Retina (tissue), 1 donor: Measurements from ENCODE around the gene CD27.
A peak's percentile ranks its signal among the peaks of the same experiment; 100 is the strongest.
"Not testable (repeated sequence)": the region's sequence is repeated elsewhere in the genome, so short reads cannot be mapped to it uniquely, and the experiment has no call there.

Source experiments
- DNase-seq: peaks from one replicate; pipeline ENCODE4 v3.0.0-alpha.2; 2016

Gene CD27

DNA sequence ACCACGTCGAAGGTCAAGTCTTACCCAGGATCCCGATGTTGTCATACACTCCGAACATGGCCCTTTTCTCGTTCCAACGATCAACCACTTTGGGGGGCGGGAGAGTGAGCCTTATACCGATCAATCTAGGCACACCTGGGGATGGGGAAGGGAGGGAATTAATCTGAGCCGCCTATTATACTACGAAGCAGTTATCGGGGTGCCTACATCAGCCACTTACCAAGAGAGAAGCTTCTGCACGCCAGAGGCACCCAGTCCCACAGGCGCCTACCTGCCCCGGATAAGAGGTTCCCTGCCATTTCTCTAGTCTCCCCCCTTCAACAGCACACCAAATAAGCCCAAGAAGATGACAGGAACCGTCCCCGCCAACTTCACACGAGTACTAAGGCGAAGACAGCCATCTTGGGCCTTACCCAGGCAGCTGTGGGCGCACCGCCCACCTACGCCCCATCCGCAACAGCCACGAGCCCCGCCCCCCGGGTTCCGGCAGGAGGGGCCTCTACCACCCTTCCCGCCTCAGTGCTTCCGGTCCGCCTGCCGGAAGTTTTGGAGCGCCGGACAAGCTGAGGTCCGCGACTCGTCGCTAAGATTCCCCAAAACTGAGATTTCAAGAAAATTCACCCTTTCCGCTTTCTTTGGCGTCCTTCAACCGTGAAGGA, 48.2 kb downstream of the CD27 start, which contains the start of gene MRPL51:
TSS of gene MRPL51 (minus strand) at position 425 of the 659 bp plus-strand sequence. CDS start at position 299, 126 bp downstream.
- peak; percentile 97 for DNase-seq

DNA sequence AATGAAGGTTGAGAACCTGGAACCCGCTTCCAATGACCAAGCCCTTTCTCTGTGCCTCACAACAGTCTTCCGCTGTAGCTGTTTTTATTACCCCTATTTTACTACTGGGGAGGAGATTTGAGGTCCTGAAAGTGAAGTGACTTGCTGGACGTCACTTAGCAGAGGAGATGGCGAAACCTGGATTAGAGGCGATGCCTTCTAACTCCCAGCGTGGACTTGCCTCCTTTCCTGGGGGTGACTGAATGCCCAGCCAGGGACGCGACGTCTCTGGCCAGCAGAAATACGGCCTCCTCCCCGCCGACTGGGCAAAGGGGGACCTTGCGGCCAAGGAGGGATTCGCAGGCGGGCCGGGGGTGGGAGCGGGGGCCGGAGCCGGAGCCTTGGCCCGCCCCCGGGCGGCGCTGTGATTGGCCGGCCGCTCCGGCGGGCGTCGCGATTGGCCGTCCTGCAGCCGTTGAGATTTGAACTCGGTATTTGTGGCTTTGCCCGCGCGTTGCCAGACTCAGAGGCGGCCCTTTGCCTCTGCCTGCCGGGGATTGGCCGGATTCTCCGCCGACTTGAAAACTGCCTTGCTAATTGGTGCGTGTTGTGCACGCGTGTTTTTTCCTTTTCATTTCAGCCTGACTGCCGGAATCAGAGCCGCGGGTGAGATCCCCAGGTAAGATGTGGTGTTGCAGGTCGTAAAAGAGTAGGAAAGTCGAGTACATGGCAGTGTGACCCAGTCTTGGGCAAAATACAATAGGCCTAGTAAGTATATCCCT, 48.9 kb downstream of the CD27 start, which contains the start of gene NCAPD2:
TSS of gene NCAPD2 (plus strand) at position 606 of the 761 bp plus-strand sequence. CDS start 997 bp downstream, outside the sequence.
- peak; percentile 95 for DNase-seq

DNA sequence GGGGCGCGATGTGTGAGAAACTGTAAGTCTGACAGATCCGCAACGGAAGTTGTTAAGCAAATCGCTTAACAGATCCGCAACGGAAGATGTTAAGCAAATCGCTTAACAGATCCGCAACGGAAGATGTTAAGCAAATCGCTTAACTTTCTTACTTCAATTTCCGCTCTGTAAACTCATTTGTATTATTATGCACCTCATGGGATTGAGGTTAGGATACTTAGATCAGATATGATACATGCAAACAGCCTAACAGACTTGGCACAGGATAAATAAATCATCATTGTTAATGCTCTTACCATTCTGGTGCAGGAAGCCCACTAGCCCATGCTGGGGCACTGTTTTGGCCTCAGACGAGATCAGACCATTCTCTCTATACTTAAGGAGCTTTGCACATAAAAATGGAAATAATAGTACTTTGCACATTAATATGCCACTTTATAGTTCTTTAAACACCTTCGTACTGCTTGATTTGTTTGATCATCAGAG, 49.5 kb downstream of the CD27 start:
- no peak for DNase-seq

DNA sequence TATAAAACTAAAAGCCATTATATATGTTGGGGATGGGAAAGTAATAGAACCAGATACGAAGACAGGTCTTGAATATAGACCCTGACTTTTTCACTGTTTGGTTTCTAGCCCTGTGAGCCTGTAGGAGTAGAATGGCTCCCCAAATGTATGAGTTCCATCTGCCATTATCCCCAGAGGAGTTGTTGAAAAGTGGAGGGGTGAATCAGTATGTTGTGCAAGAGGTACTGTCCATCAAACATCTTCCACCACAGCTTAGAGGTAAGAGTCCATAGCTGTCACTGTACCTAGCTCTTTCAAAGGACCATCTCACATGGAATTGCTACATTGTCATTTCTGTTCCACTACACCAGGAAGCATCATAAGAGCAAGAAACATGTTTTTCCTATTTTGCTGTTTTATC, 50.2 kb downstream of the CD27 start:
- no peak for DNase-seq

DNA sequence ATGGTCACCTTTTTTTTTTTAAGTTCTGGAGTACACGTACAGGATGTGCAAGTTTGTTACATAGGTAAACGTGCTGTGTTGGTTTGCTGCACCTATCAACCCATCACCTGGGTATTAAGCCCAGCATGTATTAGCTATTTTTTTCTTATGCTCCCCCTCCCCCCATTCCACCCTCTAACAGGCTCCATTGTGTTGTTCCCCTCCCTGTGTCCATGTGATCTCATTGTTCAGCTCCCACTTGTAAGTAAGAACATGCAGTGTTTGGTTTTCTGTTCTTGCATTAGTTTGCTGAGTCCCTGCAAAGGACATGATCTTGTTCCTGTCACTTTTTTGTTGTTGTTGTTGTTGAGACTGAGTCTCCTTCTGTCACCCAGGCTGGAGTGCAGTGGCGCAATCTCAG, 52.5 kb downstream of the CD27 start:
- not testable (repeated sequence) for DNase-seq

DNA sequence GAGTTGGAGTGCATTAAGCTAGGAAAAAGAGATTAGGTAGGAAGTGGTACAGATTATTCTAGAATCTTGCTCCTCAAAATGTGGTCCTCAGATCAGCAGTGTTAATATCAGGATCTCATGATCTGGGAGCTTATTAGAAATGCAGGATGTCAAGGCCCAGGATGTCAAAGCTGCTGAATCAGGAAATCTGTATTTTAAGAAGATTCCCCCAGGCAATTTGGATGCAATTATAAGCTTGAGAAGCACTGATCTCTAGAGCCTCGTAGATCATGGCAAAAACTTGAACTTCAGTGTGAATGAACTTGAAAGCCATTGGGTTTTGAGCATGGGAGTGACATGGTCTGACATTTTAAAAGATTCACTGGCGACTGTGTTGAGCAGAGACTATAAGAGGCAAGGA, 55.7 kb downstream of the CD27 start:
- DNase-seq: no peak
